Keratinocyte (primary cell): ENCODE data around the gene MRTFA. TPM values are rescaled to one million over a fixed set of nuclear protein-coding genes. Genes with fewer than 3 reads are reported as not detected.

Experiments used
- DNase-seq: peaks from one replicate; pipeline ENCODE4 v3.0.0-alpha.2; 2011; ENCODE audit warnings: low read depth, missing footprints, low spot score
- FAIRE-seq: peaks from 2 replicates; lab custom pipeline; 2011; peaks lifted over from hg19 to GRCh38; lab: Jason Lieb, UNC
- H2AFZ ChIP-seq: 2 replicates; pipeline ENCODE4 v1.6.0; 2012; ENCODE audit warnings: low read length, control low read depth, inconsistent platforms; ENCODE audit not compliant: control insufficient read depth
- H3K27ac ChIP-seq: 2 replicates; pipeline ENCODE4 v1.5.1; 2011; ENCODE audit warnings: low read length; ENCODE audit not compliant: control insufficient read depth, insufficient read depth
- H3K27me3 ChIP-seq: 3 replicates; pipeline ENCODE4 v1.6.0; 2011; ENCODE audit warnings: low read length; ENCODE audit not compliant: control insufficient read depth, insufficient read depth; ENCODE audit errors: extremely low read depth
- H3K36me3 ChIP-seq, 2 experiments: 2 replicates in 1 of 2; 3 replicates in 1 of 2; pipeline ENCODE4 v1.5.1; 2011; ENCODE audit warnings: low read length in 2 of 2, mild to moderate bottlenecking in 1 of 2; ENCODE audit not compliant: control insufficient read depth in 2 of 2, insufficient read depth in 2 of 2; ENCODE audit errors: extremely low read depth in 1 of 2
- H3K4me1 ChIP-seq: 3 replicates; pipeline ENCODE4 v1.5.1; 2011; ENCODE audit warnings: low read length; ENCODE audit not compliant: control insufficient read depth, insufficient read depth; ENCODE audit errors: extremely low read depth
- H3K4me2 ChIP-seq: 3 replicates; pipeline ENCODE4 v1.6.0; 2011; ENCODE audit warnings: low read depth, low read length; ENCODE audit not compliant: control insufficient read depth, insufficient read depth; ENCODE audit errors: extremely low read depth
- H3K4me3 ChIP-seq, 3 experiments: fragments of 200-600 bp in 1 of 3; sonication (generic) in 1 of 3; 2 replicates in 2 of 3; 3 replicates in 1 of 3; pipeline ENCODE4 v1.5.1; 2011 to 2016; ENCODE audit warnings: low read length in 3 of 3, mild to moderate bottlenecking in 3 of 3, control low read depth in 2 of 3, inconsistent platforms in 1 of 3, low read depth in 1 of 3, mixed read lengths in 1 of 3, mixed run types in 1 of 3, moderate library complexity in 1 of 3; ENCODE audit not compliant: control insufficient read depth in 2 of 3, insufficient read depth in 2 of 3; ENCODE audit errors: extremely low read depth in 1 of 3
- H3K79me2 ChIP-seq: 2 replicates; pipeline ENCODE4 v1.6.0; 2012; ENCODE audit warnings: low read length; ENCODE audit not compliant: control insufficient read depth, insufficient read depth
- H3K9ac ChIP-seq: 3 replicates; pipeline ENCODE4 v1.6.0; 2011; ENCODE audit warnings: low read length; ENCODE audit not compliant: control insufficient read depth, insufficient read depth; ENCODE audit errors: extremely low read depth
- H3K9me1 ChIP-seq: 3 replicates; pipeline ENCODE4 v1.6.0; 2011; ENCODE audit warnings: low read length; ENCODE audit not compliant: control insufficient read depth, insufficient read depth; ENCODE audit errors: extremely low read depth
- H3K9me3 ChIP-seq: 2 replicates; pipeline ENCODE4 v1.5.1; 2012; ENCODE audit warnings: low read depth, low read length; ENCODE audit not compliant: control insufficient read depth
- H4K20me1 ChIP-seq: 3 replicates; pipeline ENCODE4 v1.6.0; 2011; ENCODE audit warnings: low read length; ENCODE audit not compliant: control insufficient read depth, insufficient read depth; ENCODE audit errors: extremely low read depth
- EZH2 ChIP-seq: IDR thresholded peaks from one replicate; pipeline ENCODE4 v1.6.1; 2012; ENCODE audit warnings: inconsistent platforms, mild to moderate bottlenecking, low read length, moderate library complexity
- dilution Hi-C: fragments of 300-500 bp; cut with MboI; formaldehyde crosslinking; loops from one replicate; pipeline ENCODE4 v1.7.0; 2020; ENCODE audit warnings: low sequenced_read_pairs; ENCODE audit not compliant: extremely low pct_ligation_motif_present
- polyA plus RNA-seq, 5 experiments: library from polyadenylated mRNA; depleted of rRNA in 3 of 5; stranded (reverse) in 3 of 5; stranded (forward) in 1 of 5; unstranded in 1 of 5; fragments of >200 nt; gene quantifications; 1 replicate in 1 of 5; 2 replicates in 3 of 5; 3 replicates in 1 of 5; pipeline versions ENCODE4 v1.2.1 to v1.2.3, GENCODE V29; 2011 to 2012; ENCODE audit warnings: missing spikeins in 2 of 5, low read depth in 1 of 5, low replicate concordance in 1 of 5
- TF ChIP-seq, protein P1 (sequence below), 3 experiments: IDR thresholded peaks in 1 of 3; conservative IDR thresholded peaks in 1 of 3; optimal IDR thresholded peaks in 1 of 3; 2 replicates in 2 of 3; 3 replicates in 1 of 3; pipeline versions ENCODE3 to v1.5.1; 2011; ENCODE audit warnings: low read length in 3 of 3, mild to moderate bottlenecking in 3 of 3, moderate library complexity in 2 of 3, control low read depth in 1 of 3, inconsistent platforms in 1 of 3; ENCODE audit not compliant: insufficient read depth in 2 of 3; ENCODE audit errors: extremely low read depth in 1 of 3

Gene MRTFA
- polyA plus RNA-seq, 1 donor (not counting 4 experiments of a cell fraction or from before 2014, with no cell fraction given) = 6.5 TPM

GRCh38 chr22:40406063-40406890 lies 230.2 kb downstream of the MRTFA start:
- dilution Hi-C loops = no loop called here
- Histone ChIP-seq H3K79me2 (no peaks in the 10 kb centered on the region), H3K27ac (no peak overlapping the region), H3K27me3 (no peaks in the 10 kb centered on the region), H3K36me3 (peaks cover 35 to 44% of the 10 kb centered on the region in 2 experiments), H2AFZ (no peak overlapping the region), H3K4me3 (no peak overlapping the region), H3K9me1 (peaks cover 4% of the 10 kb centered on the region), H3K4me1 (peaks cover 13% of the 10 kb centered on the region), H4K20me1 (peaks cover 6% of the 10 kb centered on the region), H3K9me3 (no peaks in the 10 kb centered on the region), H3K9ac (no peak overlapping the region), H3K4me2 (no peak overlapping the region)
- no peak for FAIRE-seq
- no peak for DNase-seq
- TF ChIP-seq, protein P1, sequence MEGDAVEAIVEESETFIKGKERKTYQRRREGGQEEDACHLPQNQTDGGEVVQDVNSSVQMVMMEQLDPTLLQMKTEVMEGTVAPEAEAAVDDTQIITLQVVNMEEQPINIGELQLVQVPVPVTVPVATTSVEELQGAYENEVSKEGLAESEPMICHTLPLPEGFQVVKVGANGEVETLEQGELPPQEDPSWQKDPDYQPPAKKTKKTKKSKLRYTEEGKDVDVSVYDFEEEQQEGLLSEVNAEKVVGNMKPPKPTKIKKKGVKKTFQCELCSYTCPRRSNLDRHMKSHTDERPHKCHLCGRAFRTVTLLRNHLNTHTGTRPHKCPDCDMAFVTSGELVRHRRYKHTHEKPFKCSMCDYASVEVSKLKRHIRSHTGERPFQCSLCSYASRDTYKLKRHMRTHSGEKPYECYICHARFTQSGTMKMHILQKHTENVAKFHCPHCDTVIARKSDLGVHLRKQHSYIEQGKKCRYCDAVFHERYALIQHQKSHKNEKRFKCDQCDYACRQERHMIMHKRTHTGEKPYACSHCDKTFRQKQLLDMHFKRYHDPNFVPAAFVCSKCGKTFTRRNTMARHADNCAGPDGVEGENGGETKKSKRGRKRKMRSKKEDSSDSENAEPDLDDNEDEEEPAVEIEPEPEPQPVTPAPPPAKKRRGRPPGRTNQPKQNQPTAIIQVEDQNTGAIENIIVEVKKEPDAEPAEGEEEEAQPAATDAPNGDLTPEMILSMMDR (optimal IDR thresholded peaks at IDR 0.05 in 1 of 3, IDR thresholded peaks at IDR 0.05 in 1 of 3, conservative IDR thresholded peaks at IDR 0.05 in 1 of 3; ENCODE audit: extremely low read depth in 1 of 3, insufficient read depth in 2 of 3, low read length in 3 of 3) = no peak
- no peak for TF ChIP-seq EZH2

GRCh38 chr22:40405178-40406062 lies 231.1 kb downstream of the MRTFA start:
- Histone ChIP-seq H3K4me2 (no peak overlapping the region), H3K9me1 (peaks cover 4% of the 10 kb centered on the region), H4K20me1 (peaks cover 6% of the 10 kb centered on the region), H3K9me3 (no peaks in the 10 kb centered on the region), H2AFZ (no peak overlapping the region), H3K36me3 (peaks cover 34 to 42% of the 10 kb centered on the region in 2 experiments), H3K9ac (no peak overlapping the region), H3K27me3 (no peaks in the 10 kb centered on the region), H3K79me2 (no peaks in the 10 kb centered on the region), H3K4me3 (no peak overlapping the region), H3K27ac (no peak overlapping the region), H3K4me1 (peaks cover 12% of the 10 kb centered on the region)
- dilution Hi-C loops = no loop called here
- no peak for TF ChIP-seq EZH2
- TF ChIP-seq, protein P1 (optimal IDR thresholded peaks at IDR 0.05 in 1 of 3, IDR thresholded peaks at IDR 0.05 in 1 of 3, conservative IDR thresholded peaks at IDR 0.05 in 1 of 3; ENCODE audit: extremely low read depth in 1 of 3, insufficient read depth in 2 of 3, low read length in 3 of 3) = no peak
- DNase-seq (no peak), FAIRE-seq (no peak)
